Measurements from ENCODE around the gene PRPF6. TPM values are rescaled to one million over a fixed set of nuclear protein-coding genes. Genes with fewer than 3 reads are reported as not detected.

The PRPF6 gene
- polyA plus RNA-seq, 3 donors = 29.1 to 47.7 (median 34.5) TPM

GRCh38 chr20:63935447-63935846 is 45.5 kb upstream of the PRPF6 start:
- no peak for DNase-seq
- 97% methylated on average over 9 of the region's 9 CpGs for WGBS (ENCODE audit: insufficient coverage)
- Mint-ChIP-seq H3K27ac (peak overlapping the region in 1 of 7 donors; percentile 36), H3K4me3 (no peak overlapping the region), H3K27me3 (ENCODE audit: low read depth in 3 of 3) (peaks cover 0 to 2% (median 0%) of the 10 kb centered on the region in 3 donors), H3K4me1 (peaks cover 14% of the 10 kb centered on the region), H3K9me3 (peaks cover 0 to 6% (median 0%) of the 10 kb centered on the region in 7 donors), H3K36me3 (peaks cover 53 to 83% of the 10 kb centered on the region in 2 donors)
- Histone ChIP-seq H4K20me1 (ENCODE audit: insufficient read depth, low read length) (peaks cover 100% of the 10 kb centered on the region), H3K4me3 (replicated peaks in 1 of 3; ENCODE audit: low read depth in 2 of 3, low read length in 3 of 3) (no peak overlapping the region), H2AFZ (ENCODE audit: insufficient read depth, low read depth, low read length, poor library complexity, severe bottlenecking) (no peak overlapping the region), H3K4me1 (ENCODE audit: control insufficient read depth in 1 of 2, insufficient read depth in 2 of 2, low read length in 2 of 2) (peaks cover 7 to 12% of the 10 kb centered on the region in 2 donors), H3K9ac (ENCODE audit: insufficient read depth, low read length, poor library complexity, severe bottlenecking) (no peak overlapping the region), H3K36me3 (replicated peaks in 1 of 2; ENCODE audit: control insufficient read depth in 1 of 2, insufficient read depth in 2 of 2, low read length in 2 of 2) (peaks cover 69 to 88% of the 10 kb centered on the region in 2 donors), H3K27ac (ENCODE audit: low read depth in 1 of 2, low read length in 2 of 2) (peak overlapping the region in 1 of 2 donors; percentile 45), H3K9me3 (replicated peaks in 1 of 2; ENCODE audit: control insufficient read depth in 1 of 2, insufficient read depth in 1 of 2, low read length in 2 of 2) (no peaks in the 10 kb centered on the region), H3K79me2 (ENCODE audit: insufficient read depth, low read length) (peaks cover 96% of the 10 kb centered on the region), H3K4me2 (replicated peaks; ENCODE audit: extremely low read depth, low read length, poor library complexity, severe bottlenecking) (no peak overlapping the region), H3K27me3 (ENCODE audit: control insufficient read depth in 2 of 2, insufficient read depth in 2 of 2, low read length in 2 of 2) (no peaks in the 10 kb centered on the region)
- intact Hi-C loops (cut with micrococcal nuclease) = no loop called here
- TF ChIP-seq, protein P1, sequence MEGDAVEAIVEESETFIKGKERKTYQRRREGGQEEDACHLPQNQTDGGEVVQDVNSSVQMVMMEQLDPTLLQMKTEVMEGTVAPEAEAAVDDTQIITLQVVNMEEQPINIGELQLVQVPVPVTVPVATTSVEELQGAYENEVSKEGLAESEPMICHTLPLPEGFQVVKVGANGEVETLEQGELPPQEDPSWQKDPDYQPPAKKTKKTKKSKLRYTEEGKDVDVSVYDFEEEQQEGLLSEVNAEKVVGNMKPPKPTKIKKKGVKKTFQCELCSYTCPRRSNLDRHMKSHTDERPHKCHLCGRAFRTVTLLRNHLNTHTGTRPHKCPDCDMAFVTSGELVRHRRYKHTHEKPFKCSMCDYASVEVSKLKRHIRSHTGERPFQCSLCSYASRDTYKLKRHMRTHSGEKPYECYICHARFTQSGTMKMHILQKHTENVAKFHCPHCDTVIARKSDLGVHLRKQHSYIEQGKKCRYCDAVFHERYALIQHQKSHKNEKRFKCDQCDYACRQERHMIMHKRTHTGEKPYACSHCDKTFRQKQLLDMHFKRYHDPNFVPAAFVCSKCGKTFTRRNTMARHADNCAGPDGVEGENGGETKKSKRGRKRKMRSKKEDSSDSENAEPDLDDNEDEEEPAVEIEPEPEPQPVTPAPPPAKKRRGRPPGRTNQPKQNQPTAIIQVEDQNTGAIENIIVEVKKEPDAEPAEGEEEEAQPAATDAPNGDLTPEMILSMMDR (IDR thresholded peaks at IDR 0.05) = no peak

GRCh38 chr20:63937596-63937995 is 43.3 kb upstream of the PRPF6 start:
- intact Hi-C loops (cut with micrococcal nuclease) = no loop called here
- H3K4me1 ChIP-seq (ENCODE audit: control insufficient read depth in 1 of 2, insufficient read depth in 2 of 2, low read length in 2 of 2) = peaks cover 25 to 32% of the 10 kb centered on the region in 2 donors
- WGBS (ENCODE audit: insufficient coverage) = 94% methylated on average over 11 of the region's 14 CpGs
- no peaks in the 10 kb centered on the region for H3K27me3 ChIP-seq (ENCODE audit: control insufficient read depth in 2 of 2, insufficient read depth in 2 of 2, low read length in 2 of 2)
- no peak overlapping the region for H3K4me2 ChIP-seq (replicated peaks; ENCODE audit: extremely low read depth, low read length, poor library complexity, severe bottlenecking)
- H3K9me3 ChIP-seq (replicated peaks in 1 of 2; ENCODE audit: control insufficient read depth in 1 of 2, insufficient read depth in 1 of 2, low read length in 2 of 2) = no peaks in the 10 kb centered on the region
- H3K79me2 ChIP-seq (ENCODE audit: insufficient read depth, low read length) = peaks cover 81% of the 10 kb centered on the region
- H3K27ac ChIP-seq (ENCODE audit: low read depth in 1 of 2, low read length in 2 of 2) = no peak overlapping the region
- Mint-ChIP-seq H3K9me3 (peaks cover 0 to 3% (median 0%) of the 10 kb centered on the region in 7 donors), H3K27me3 (ENCODE audit: low read depth in 3 of 3) (no peaks in the 10 kb centered on the region), H3K4me3 (no peak overlapping the region), H3K27ac (peak overlapping the region in 1 of 7 donors; percentile 42), H3K4me1 (peaks cover 30% of the 10 kb centered on the region), H3K36me3 (peaks cover 33 to 66% of the 10 kb centered on the region in 2 donors)
- TF ChIP-seq, protein P1 (IDR thresholded peaks at IDR 0.05) = no peak
- H3K9ac ChIP-seq (ENCODE audit: insufficient read depth, low read length, poor library complexity, severe bottlenecking) = no peak overlapping the region
- H3K36me3 ChIP-seq (replicated peaks in 1 of 2; ENCODE audit: control insufficient read depth in 1 of 2, insufficient read depth in 2 of 2, low read length in 2 of 2) = peaks cover 51 to 72% of the 10 kb centered on the region in 2 donors
- no peak overlapping the region for H3K4me3 ChIP-seq (replicated peaks in 1 of 3; ENCODE audit: low read depth in 2 of 3, low read length in 3 of 3)
- H4K20me1 ChIP-seq (ENCODE audit: insufficient read depth, low read length) = peaks cover 99% of the 10 kb centered on the region
- no peak for DNase-seq
- H2AFZ ChIP-seq (ENCODE audit: insufficient read depth, low read depth, low read length, poor library complexity, severe bottlenecking) = no peak overlapping the region

All from CD14-positive monocyte (primary cell).